H1 (cell line): Measurements from ENCODE around the gene AAMP. TPM values are rescaled to one million over a fixed set of nuclear protein-coding genes. Genes with fewer than 3 reads are reported as not detected.

Experiments
- CTCF ChIA-PET: fragments of 300-600 bp; sonication (Branson Sonifier 250); formaldehyde crosslinking; loops from one replicate; lab custom pipeline; 2021; ENCODE audit not compliant: partially characterized antibody; lab: Charles Lee
- POLR2A ChIA-PET: fragments of 300-600 bp; sonication (Branson Sonifier 250); formaldehyde crosslinking; loops from one replicate; lab custom pipeline; 2021; ENCODE audit warnings: inconsistent platforms; ENCODE audit not compliant: partially characterized antibody; lab: Charles Lee
- DNase-seq, 2 experiments: peaks; one replicate each; pipeline versions ENCODE4 v3.0.0 to v3.0.0-alpha.2; 2010 to 2022; ENCODE audit warnings: low spot score in 2 of 2, low read depth in 1 of 2, mixed read lengths in 1 of 2
- FAIRE-seq: peaks from 2 replicates; lab custom pipeline; 2011; peaks lifted over from hg19 to GRCh38; lab: Jason Lieb, UNC
- H2AFZ ChIP-seq: 2 replicates; pipeline ENCODE4 v1.8.1; 2012; ENCODE audit warnings: low read length, inconsistent platforms
- H2AK5ac ChIP-seq: 2 replicates; pipeline ENCODE4 v1.6.1; 2013; ENCODE audit warnings: low read depth, low read length
- H2BK120ac ChIP-seq: replicated peaks from 2 replicates; pipeline ENCODE3; 2013; ENCODE audit warnings: low read depth, low read length, inconsistent platforms
- H2BK12ac ChIP-seq: 2 replicates; pipeline ENCODE4 v1.6.1; 2013; ENCODE audit warnings: low read depth, low read length
- H2BK15ac ChIP-seq: 2 replicates; pipeline ENCODE4 v1.6.1; 2013; ENCODE audit warnings: low read length
- H2BK20ac ChIP-seq: 2 replicates; pipeline ENCODE4 v1.6.1; 2013; ENCODE audit warnings: low read length
- H2BK5ac ChIP-seq: 2 replicates; pipeline ENCODE4 v1.6.1; 2013; ENCODE audit warnings: low read depth, low read length
- H3K14ac ChIP-seq: 2 replicates; pipeline ENCODE4 v1.6.1; 2013; ENCODE audit warnings: inconsistent platforms; ENCODE audit not compliant: insufficient read length
- H3K18ac ChIP-seq: 2 replicates; pipeline ENCODE4 v1.6.1; 2013; ENCODE audit warnings: low read length; ENCODE audit errors: extremely low read depth
- H3K23ac ChIP-seq: 2 replicates; pipeline ENCODE4 v1.6.1; 2013; ENCODE audit warnings: inconsistent platforms; ENCODE audit not compliant: insufficient read length
- H3K23me2 ChIP-seq: 2 replicates; pipeline ENCODE4 v1.6.1; 2013; ENCODE audit warnings: low read depth, low read length
- H3K27ac ChIP-seq: 2 replicates; pipeline ENCODE4 v1.6.1; 2011; ENCODE audit warnings: low read depth, low read length, inconsistent platforms
- H3K27me3 ChIP-seq, 4 experiments: replicated peaks in 1 of 4; 1 replicate in 1 of 4; 2 replicates in 3 of 4; pipeline versions ENCODE4 v1.6.1 to v1.8.1; 2011 to 2013; ENCODE audit warnings: low read length in 3 of 4, mild to moderate bottlenecking in 3 of 4, inconsistent platforms in 2 of 4, mixed read lengths in 2 of 4, moderate library complexity in 1 of 4; ENCODE audit not compliant: control insufficient read depth in 3 of 4, insufficient read depth in 3 of 4; ENCODE audit errors: extremely low read depth in 1 of 4
- H3K36me3 ChIP-seq, 4 experiments: 2 replicates each; pipeline versions ENCODE4 v1.6.1 to v1.8.1; 2011 to 2013; ENCODE audit warnings: mild to moderate bottlenecking in 4 of 4, low read length in 3 of 4, moderate library complexity in 2 of 4, control low read depth in 1 of 4, inconsistent platforms in 1 of 4; ENCODE audit not compliant: insufficient read depth in 4 of 4, control insufficient read depth in 2 of 4
- H3K4ac ChIP-seq: replicated peaks from 2 replicates; pipeline ENCODE3; 2013; ENCODE audit warnings: low read length, low read depth, mixed read lengths, inconsistent platforms; ENCODE audit not compliant: insufficient read length
- H3K4me1 ChIP-seq, 4 experiments: replicated peaks in 1 of 4; 1 replicate in 1 of 4; 2 replicates in 3 of 4; pipeline versions ENCODE4 v1.6.1 to v1.8.1; 2011 to 2013; ENCODE audit warnings: low read length in 3 of 4, inconsistent platforms in 2 of 4, mixed read lengths in 1 of 4; ENCODE audit not compliant: insufficient read depth in 4 of 4, control insufficient read depth in 3 of 4
- H3K4me2 ChIP-seq, 2 experiments: 2 replicates each; pipeline versions ENCODE4 v1.6.1 to v1.8.1; 2011 to 2013; ENCODE audit warnings: low read depth in 2 of 2, low read length in 2 of 2, control low read depth in 1 of 2, inconsistent platforms in 1 of 2, mild to moderate bottlenecking in 1 of 2; ENCODE audit not compliant: insufficient read depth in 1 of 2
- H3K4me3 ChIP-seq, 4 experiments: fragments of 200-600, 300-600 bp in 1 of 4; sonication (generic), shearing (Covaris generic), sonication (Bioruptor Twin) in 1 of 4; 2 replicates each; pipeline versions ENCODE4 v1.5.1 to v1.8.1; 2011 to 2016; ENCODE audit warnings: low read length in 4 of 4, low read depth in 3 of 4, control low read depth in 2 of 4, inconsistent platforms in 2 of 4, mild to moderate bottlenecking in 2 of 4, mixed read lengths in 1 of 4, moderate library complexity in 1 of 4; ENCODE audit not compliant: insufficient read depth in 2 of 4; ENCODE audit errors: extremely low read depth in 1 of 4
- H3K56ac ChIP-seq: replicated peaks from 2 replicates; pipeline ENCODE3; 2013; ENCODE audit warnings: low read depth, mild to moderate bottlenecking, mixed read lengths, low read length, inconsistent platforms; ENCODE audit not compliant: insufficient read length
- H3K79me1 ChIP-seq: 2 replicates; pipeline ENCODE4 v1.6.1; 2013; ENCODE audit warnings: low read depth, low read length, control low read depth
- H3K79me2 ChIP-seq, 2 experiments: 2 replicates each; pipeline versions ENCODE4 v1.6.1 to v1.8.1; 2012 to 2013; ENCODE audit warnings: low read length in 2 of 2, mild to moderate bottlenecking in 2 of 2, inconsistent platforms in 1 of 2; ENCODE audit not compliant: insufficient read depth in 2 of 2, control insufficient read depth in 1 of 2
- H3K9ac ChIP-seq, 4 experiments: replicated peaks in 1 of 4; 1 replicate in 1 of 4; 2 replicates in 3 of 4; pipeline versions ENCODE4 v1.6.1 to v1.8.1; 2011 to 2013; ENCODE audit warnings: low read depth in 3 of 4, low read length in 3 of 4, control low read depth in 2 of 4, mild to moderate bottlenecking in 2 of 4, moderate library complexity in 2 of 4, inconsistent platforms in 1 of 4; ENCODE audit errors: extremely low read depth in 1 of 4
- H3K9me3 ChIP-seq, 2 experiments: 2 replicates each; pipeline versions ENCODE4 v1.6.1 to v1.8.1; 2012 to 2013; ENCODE audit warnings: mild to moderate bottlenecking in 2 of 2, moderate library complexity in 2 of 2, control low read depth in 1 of 2, inconsistent platforms in 1 of 2, low read depth in 1 of 2, low read length in 1 of 2, mixed read lengths in 1 of 2; ENCODE audit not compliant: insufficient read depth in 2 of 2
- H4K20me1 ChIP-seq, 2 experiments: replicated peaks in 1 of 2; 2 replicates each; pipeline versions ENCODE3 to v1.8.1; 2011 to 2013; ENCODE audit warnings: inconsistent platforms in 2 of 2, low read length in 2 of 2, mild to moderate bottlenecking in 1 of 2; ENCODE audit not compliant: insufficient read depth in 2 of 2, control insufficient read depth in 1 of 2
- H4K5ac ChIP-seq: 2 replicates; pipeline ENCODE4 v1.6.1; 2013; ENCODE audit warnings: low read length, low read depth, mixed read lengths, inconsistent platforms; ENCODE audit not compliant: insufficient read length
- H4K8ac ChIP-seq: 2 replicates; pipeline ENCODE4 v1.8.0; 2013; ENCODE audit warnings: mild to moderate bottlenecking, moderate library complexity, low read length, inconsistent platforms; ENCODE audit not compliant: insufficient read depth; ENCODE audit errors: extremely low read depth
- H4K91ac ChIP-seq: replicated peaks from 2 replicates; pipeline ENCODE3; 2013; ENCODE audit warnings: low read length, mixed read lengths, inconsistent platforms; ENCODE audit not compliant: insufficient read length
- CBX5 ChIP-seq: fragments of 300-800, 300-1000 bp; sonication (generic); IDR thresholded peaks from 2 replicates; pipeline ENCODE4 v1.7.1; 2016; ENCODE audit warnings: antibody characterized with exemption, low read length, low read depth
- EZH2 ChIP-seq: fragments of 200-600 bp; sonication (generic); IDR thresholded peaks from 2 replicates; pipeline ENCODE4 v1.7.1; 2012; ENCODE audit warnings: low read depth, mild to moderate bottlenecking, moderate library complexity, low read length, inconsistent platforms; ENCODE audit not compliant: severe bottlenecking
- GABPA ChIP-seq: IDR thresholded peaks from 2 replicates; pipeline ENCODE4 v1.6.1; 2011; ENCODE audit warnings: mild to moderate bottlenecking, low read length, moderate library complexity, borderline replicate concordance; ENCODE audit not compliant: insufficient read depth
- JUN ChIP-seq: IDR thresholded peaks from 2 replicates; pipeline ENCODE4 v1.6.1; 2011; ENCODE audit warnings: low read depth, mild to moderate bottlenecking, improper control_type of control experiment, low read length
- POU5F1 ChIP-seq: IDR thresholded peaks from 2 replicates; pipeline ENCODE4 v1.6.1; 2011; ENCODE audit warnings: low read depth, mild to moderate bottlenecking, low read length, moderate library complexity
- RBBP5 ChIP-seq: IDR thresholded peaks from 2 replicates; pipeline ENCODE4 v1.7.1; 2012; ENCODE audit warnings: low read depth, mild to moderate bottlenecking, inconsistent platforms, low read length, moderate library complexity, borderline replicate concordance
- SAP30 ChIP-seq: fragments of 300-600 bp; sonication (generic); IDR thresholded peaks from 2 replicates; pipeline ENCODE4 v1.7.1; 2012; ENCODE audit warnings: low read length, moderate library complexity, mild to moderate bottlenecking, inconsistent platforms; ENCODE audit not compliant: insufficient read depth, insufficient replicate concordance
- TAF7 ChIP-seq: optimal IDR thresholded peaks from 2 replicates; pipeline ENCODE3; 2011; ENCODE audit warnings: low read depth, mild to moderate bottlenecking, inconsistent platforms, low read length, moderate library complexity, borderline replicate concordance
- TCF12 ChIP-seq: IDR thresholded peaks from 2 replicates; pipeline ENCODE4 v1.6.1; 2011; ENCODE audit warnings: low read depth, mild to moderate bottlenecking, low read length
- YY1 ChIP-seq: IDR thresholded peaks from 2 replicates; pipeline ENCODE4 v1.6.1; 2011; ENCODE audit warnings: low read depth, mild to moderate bottlenecking, low read length
- ZNF274 ChIP-seq: IDR thresholded peaks from 2 replicates; pipeline ENCODE4 v1.7.0; 2012; ENCODE audit warnings: low read length, borderline replicate concordance; ENCODE audit errors: extremely low read depth
- WGBS, 2 experiments: shearing (Covaris generic) in 1 of 2; methylation state at CpG; one replicate each; pipeline versions ENCODE4 v1.1.6 to v1.1.7; 2013 to 2015; ENCODE audit warnings: low lambda C conversion rate in 2 of 2, mixed read lengths in 2 of 2, inconsistent platforms in 1 of 2, low coverage in 1 of 2, missing lambda C conversion rate in 1 of 2; ENCODE audit not compliant: insufficient replicate concordance in 2 of 2, insufficient coverage in 1 of 2, insufficient read length in 1 of 2; ENCODE audit errors: extremely low coverage in 1 of 2, missing lambda C conversion rate in 1 of 2; 5-methylcytosine and 5-hydroxymethylcytosine counted together
- polyA plus RNA-seq, 7 experiments: library from polyadenylated mRNA; depleted of rRNA in 3 of 7; stranded (reverse) in 5 of 7; unstranded in 2 of 7; fragments of >200 nt in 5 of 7; fragments of 200-250 nt in 2 of 7; gene quantifications; 1 replicate in 5 of 7; 2 replicates in 1 of 7; 4 replicates in 1 of 7; pipeline versions ENCODE4 v1.2.1 to v1.2.3, GENCODE V29; 2011 to 2013; ENCODE audit warnings: missing spikeins in 2 of 7, mixed read lengths in 2 of 7
- total RNA-seq: library from RNA; stranded (reverse); fragmentation: NEBNext Ultra II Directional; extraction: Animal tissue kit (Norgen Biotek cat#: 25700); gene quantifications from 2 replicates; pipeline ENCODE4 v1.2.1, GENCODE V29; 2021
- TF ChIP-seq, protein P1 (sequence below): IDR thresholded peaks from 2 replicates; pipeline ENCODE4 v1.6.1; 2012; ENCODE audit warnings: inconsistent platforms
- TF ChIP-seq, protein P2 (sequence below): IDR thresholded peaks from 2 replicates; pipeline ENCODE4 v1.6.1; 2011; ENCODE audit warnings: low read depth, mild to moderate bottlenecking, low read length; ENCODE audit not compliant: insufficient read depth

AAMP gene
- total and polyA plus RNA-seq, 2 of the 8 experiments (the other 6 are each of a cell fraction or from before 2014, with no cell fraction given): 119 to 125 TPM

DNA sequence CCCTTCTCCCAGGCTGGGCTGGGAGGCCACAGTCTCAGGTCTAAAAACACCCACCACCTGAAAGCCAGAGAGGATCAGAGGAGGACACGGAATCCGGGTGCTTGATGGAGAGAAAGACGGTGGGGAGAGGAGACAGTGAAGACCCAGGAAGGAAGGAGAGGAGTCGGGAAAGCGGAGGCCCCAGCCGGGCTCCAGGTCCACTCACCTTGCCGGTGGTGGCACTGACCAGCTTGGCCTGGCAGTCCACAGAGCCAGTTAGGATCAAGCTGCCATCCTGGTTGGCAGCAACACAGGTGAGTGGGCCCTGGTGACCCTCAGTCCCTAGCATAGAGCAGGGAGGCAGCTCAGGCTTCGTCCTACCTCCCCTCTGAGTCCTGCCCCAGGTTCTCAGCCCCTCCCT is 4.3 kb downstream of the AAMP start:
- H3K4me1 ChIP-seq: peaks cover 0 to 14% (median 12%) of the 10 kb centered on the region in 4 experiments; a peak in 6 of 7 replicates
- DNase-seq (no peak), FAIRE-seq (no peak)
- H2BK12ac ChIP-seq: no peak overlapping the region
- H4K8ac ChIP-seq: no peak overlapping the region; the same call in 1 of the 2 replicates
- ChIA-PET CTCF (interaction anchor here (2.5 kb wide), 1 partner anchor 8 kb away, joined by 9 read pairs; no protein-coding TSS in a partner anchor), POLR2A (interaction anchor here (2.3 kb wide), 1 partner anchor 8 kb away, joined by 8 read pairs; no protein-coding TSS in a partner anchor)
- H2AFZ ChIP-seq: no peak overlapping the region
- H2BK20ac ChIP-seq: no peak overlapping the region
- no peaks in the 10 kb centered on the region for H3K9me3 ChIP-seq
- no peak overlapping the region for H2BK120ac ChIP-seq
- H3K4ac ChIP-seq: no peak overlapping the region
- H3K27me3 ChIP-seq: no peaks in the 10 kb centered on the region
- H3K14ac ChIP-seq: no peak overlapping the region
- H3K23me2 ChIP-seq: peaks cover 5% of the 10 kb centered on the region
- no peak overlapping the region for H3K56ac ChIP-seq
- no peak overlapping the region for H3K4me3 ChIP-seq
- peaks cover 15 to 40% (median 20%) of the 10 kb centered on the region in 4 experiments; a peak in 7 of 8 replicates for H3K36me3 ChIP-seq
- H4K5ac ChIP-seq: no peak overlapping the region
- no peak overlapping the region for H3K27ac ChIP-seq
- no peak overlapping the region for H3K23ac ChIP-seq
- no peak overlapping the region for H4K91ac ChIP-seq
- H4K20me1 ChIP-seq: peaks cover 0 to 14% of the 10 kb centered on the region in 2 experiments
- no peak overlapping the region for H2BK5ac ChIP-seq
- no peak overlapping the region for H3K9ac ChIP-seq
- no peak overlapping the region for H3K4me2 ChIP-seq
- peaks cover 0 to 7% of the 10 kb centered on the region in 2 experiments; a peak in 2 of 4 replicates for H3K79me2 ChIP-seq
- H2AK5ac ChIP-seq: no peak overlapping the region
- H2BK15ac ChIP-seq: no peak overlapping the region
- H3K18ac ChIP-seq: no peak overlapping the region
- 94% methylated on average over 7 of the region's 8 CpGs; no CpG with 5 or more reads in 1 of the 2 experiments for WGBS, 2 experiments
- H3K79me1 ChIP-seq: peaks cover 3% of the 10 kb centered on the region; the same call in 1 of the 2 replicates
- no peak for TF ChIP-seq RBBP5
- TF ChIP-seq YY1: no peak
- TF ChIP-seq TAF7: no peak
- no peak for TF ChIP-seq CBX5
- no peak for TF ChIP-seq EZH2
- no peak for TF ChIP-seq JUN
- TF ChIP-seq GABPA: no peak
- no peak for TF ChIP-seq ZNF274
- no peak for TF ChIP-seq TCF12
- no peak for TF ChIP-seq SAP30
- TF ChIP-seq, protein P1, sequence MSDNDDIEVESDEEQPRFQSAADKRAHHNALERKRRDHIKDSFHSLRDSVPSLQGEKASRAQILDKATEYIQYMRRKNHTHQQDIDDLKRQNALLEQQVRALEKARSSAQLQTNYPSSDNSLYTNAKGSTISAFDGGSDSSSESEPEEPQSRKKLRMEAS: no peak
- TF ChIP-seq POU5F1: no peak
- TF ChIP-seq, protein P2, sequence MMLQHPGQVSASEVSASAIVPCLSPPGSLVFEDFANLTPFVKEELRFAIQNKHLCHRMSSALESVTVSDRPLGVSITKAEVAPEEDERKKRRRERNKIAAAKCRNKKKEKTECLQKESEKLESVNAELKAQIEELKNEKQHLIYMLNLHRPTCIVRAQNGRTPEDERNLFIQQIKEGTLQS: no peak
